ENCODE results near the gene PUSL1.

DNA sequence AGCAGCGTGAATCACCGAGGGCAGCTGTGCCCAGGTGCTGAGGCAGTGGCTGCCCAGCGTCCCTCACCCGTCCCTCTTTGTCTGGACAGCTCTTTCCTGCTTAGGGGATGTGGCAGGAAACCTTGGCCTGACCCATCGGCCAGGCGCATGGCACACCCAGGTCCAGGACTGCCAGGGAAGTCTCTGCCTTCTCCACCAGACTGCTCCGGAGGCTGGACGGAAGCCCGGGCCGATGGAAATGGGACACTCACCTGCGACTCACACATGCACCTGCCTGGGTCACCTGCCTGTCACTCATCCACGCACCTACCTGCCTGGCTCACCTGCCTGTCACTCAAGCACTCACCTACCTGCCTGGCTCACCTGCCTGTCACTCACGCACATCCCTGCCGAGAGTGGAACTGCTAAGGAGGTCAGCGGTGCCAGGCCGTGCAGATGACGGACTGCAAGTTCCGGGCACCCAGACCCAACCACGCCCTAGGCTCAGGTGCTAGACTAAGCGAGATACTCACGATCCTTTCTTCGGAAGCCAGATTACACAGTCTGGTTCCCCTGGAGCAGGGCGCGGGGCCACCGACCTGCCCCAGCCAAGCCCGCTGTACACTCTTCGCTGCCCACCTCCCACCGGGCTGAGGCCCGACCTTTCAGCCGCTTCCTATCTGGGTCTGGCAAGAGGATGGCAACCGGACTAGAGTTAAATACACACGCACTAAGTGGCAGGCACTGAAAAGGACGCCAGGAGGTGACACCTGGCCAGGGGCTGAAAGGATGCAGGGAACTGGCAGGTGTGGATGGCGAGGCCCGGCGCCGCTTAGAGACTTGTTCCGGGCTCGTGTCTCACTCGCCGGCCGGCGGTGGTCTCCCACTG is 35.8 kb upstream of the PUSL1 start:
- no peak for TF ChIP-seq CTCF (IDR thresholded peaks at IDR 0.05)
- TF ChIP-seq ZFX (IDR thresholded peaks at IDR 0.05; ENCODE audit: borderline replicate concordance), result no peak
